ENCODE data around the gene TNMD.
A peak's percentile ranks its signal among the peaks of the same experiment; 100 is the strongest.
"Not testable (repeated sequence)": the region's sequence is repeated elsewhere in the genome, so short reads cannot be mapped to it uniquely, and the experiment has no call there.

The TNMD gene

GRCh38 chrX:100584611-100585010 is at the start of gene TNMD:
Gene TNMD, plus strand, starts transcription at chrX:100584936. Its CDS starts 83 bp downstream, at chrX:100585019.
- no peak for DNase-seq

DNA sequence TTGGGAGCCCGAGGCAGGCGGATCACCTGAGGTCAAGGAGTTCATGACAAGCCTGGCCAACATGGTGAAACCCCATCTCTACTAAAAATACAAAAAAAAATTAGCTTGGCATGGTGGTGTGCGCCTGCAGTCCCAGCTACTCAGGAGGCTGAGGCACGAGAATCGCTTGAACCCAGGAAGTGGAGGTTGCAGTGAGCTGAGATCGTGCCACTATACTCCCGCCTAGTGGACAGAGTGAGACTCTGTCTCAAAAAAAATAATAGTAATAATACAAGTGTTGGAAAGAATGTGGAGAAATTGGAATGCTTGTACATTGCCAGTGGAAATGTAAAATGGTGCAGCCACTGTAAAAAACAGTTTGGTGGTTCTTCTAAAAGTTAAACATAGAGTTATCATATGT is 19.2 kb upstream of the TNMD start:
- not testable (repeated sequence) for DNase-seq

DNA sequence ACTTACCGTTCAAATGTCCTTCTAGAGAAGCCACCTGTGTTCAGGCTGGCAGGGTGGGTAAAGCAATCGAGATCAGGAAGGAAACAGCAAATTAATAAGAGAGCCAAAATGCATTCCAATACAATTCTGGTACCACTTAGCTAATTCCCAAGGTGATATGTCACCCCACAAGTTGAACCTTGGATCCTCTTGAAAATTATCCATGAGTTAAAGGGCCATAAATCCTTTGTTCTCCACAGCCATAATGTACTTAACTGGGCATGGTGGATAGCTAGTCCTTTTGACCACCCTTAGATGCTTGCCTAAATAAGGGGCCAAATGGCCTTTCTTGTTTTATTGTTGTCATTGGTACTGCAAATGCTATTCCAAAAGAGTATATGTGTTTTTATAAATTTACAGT is 2.0 kb downstream of the TNMD start:
- no peak for DNase-seq

DNA sequence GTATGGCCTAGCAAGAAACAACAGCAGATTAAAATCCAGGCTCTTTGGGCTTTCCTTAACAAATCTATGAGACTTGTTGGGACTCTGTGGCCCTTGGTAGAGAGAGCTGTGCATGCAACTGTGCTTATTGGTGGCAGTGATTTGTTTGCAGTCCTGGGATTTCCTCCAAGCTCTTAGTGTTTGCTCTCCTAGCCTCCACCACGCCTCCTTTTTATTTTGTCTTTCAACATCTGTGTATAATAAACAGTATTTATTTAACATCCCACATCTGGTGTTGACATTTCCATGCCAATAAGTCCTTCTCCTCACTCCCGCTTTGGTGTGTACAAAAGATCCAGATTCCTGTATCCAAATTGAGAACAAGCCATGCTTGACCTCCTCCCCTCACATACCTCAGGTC is 3.1 kb downstream of the TNMD start:
- no peak for DNase-seq

GRCh38 chrX:100591256-100592051 is 6.7 kb downstream of the TNMD start:
- no peak for DNase-seq

GRCh38 chrX:100593126-100593525 is 8.4 kb downstream of the TNMD start:
- no peak for DNase-seq

GRCh38 chrX:100593581-100593980 is 8.8 kb downstream of the TNMD start:
- no peak for DNase-seq

DNA sequence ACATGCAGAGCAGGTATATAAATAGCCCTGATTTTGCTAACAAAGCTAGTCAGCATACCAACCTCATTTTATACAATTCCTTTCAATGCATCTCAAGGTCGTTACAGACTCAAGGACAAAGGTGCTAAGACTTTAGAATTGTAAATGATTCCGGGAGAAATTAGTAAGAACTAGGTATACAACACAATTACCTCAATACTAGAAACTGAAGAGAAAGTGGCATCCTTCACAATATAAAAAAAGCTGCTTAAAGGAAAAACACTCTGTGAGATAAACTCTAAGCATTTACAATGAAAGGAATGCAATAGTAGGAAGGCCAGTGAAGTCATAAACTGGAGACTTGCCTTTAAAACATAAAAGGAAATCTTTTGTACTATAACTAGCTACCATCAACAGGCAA is 11.9 kb downstream of the TNMD start:
- no peak for DNase-seq

DNA sequence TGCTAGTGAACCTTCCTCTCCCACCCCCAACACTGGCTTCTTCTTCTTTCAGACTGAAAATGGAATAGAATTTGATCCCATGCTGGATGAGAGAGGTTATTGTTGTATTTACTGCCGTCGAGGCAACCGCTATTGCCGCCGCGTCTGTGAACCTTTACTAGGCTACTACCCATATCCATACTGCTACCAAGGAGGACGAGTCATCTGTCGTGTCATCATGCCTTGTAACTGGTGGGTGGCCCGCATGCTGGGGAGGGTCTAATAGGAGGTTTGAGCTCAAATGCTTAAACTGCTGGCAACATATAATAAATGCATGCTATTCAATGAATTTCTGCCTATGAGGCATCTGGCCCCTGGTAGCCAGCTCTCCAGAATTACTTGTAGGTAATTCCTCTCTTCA is 14.7 kb downstream of the TNMD start:
- DNase-seq, result no peak

GRCh38 chrX:100600340-100600739 is 15.6 kb downstream of the TNMD start:
- DNase-seq, result no peak

DNA sequence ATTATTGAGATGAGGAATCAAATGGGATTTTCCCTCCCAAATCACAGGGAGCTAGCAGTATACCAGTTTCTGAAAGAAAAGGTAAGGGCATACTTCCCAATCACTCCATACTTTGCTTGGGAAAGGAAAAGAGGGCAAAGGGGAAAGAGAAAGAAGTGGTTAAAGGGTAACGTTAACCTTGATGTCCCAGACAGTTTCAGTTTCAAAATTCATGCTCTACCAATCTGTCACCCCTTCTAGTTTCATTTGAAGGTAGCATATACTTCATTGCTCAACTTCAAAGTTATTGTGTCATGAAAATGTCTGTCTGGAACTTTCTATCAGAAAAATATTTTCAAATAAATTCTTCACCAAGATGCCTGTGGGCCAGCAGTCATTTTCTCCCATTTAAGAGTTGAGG is 16.0 kb downstream of the TNMD start:
- no peak for DNase-seq

DNA sequence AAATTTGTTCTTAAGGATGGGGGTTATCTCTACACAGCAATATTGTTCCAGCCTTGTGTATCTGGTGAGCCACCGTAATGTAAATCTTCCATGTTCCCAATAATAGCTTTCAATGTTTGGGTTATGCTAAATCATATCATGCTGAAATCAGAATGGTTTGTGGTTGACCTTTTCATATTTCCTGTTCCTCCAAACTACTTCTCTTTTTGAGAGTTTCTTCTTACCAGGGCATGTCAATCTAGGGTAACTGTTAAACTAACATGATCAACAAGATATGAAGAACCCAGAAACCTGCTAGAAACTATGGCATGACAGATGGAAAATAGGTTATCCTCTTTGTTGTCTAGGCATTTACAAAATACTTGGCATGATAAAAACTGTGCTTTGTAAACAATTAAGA is 22.0 kb downstream of the TNMD start:
- DNase-seq, result no peak

DNA sequence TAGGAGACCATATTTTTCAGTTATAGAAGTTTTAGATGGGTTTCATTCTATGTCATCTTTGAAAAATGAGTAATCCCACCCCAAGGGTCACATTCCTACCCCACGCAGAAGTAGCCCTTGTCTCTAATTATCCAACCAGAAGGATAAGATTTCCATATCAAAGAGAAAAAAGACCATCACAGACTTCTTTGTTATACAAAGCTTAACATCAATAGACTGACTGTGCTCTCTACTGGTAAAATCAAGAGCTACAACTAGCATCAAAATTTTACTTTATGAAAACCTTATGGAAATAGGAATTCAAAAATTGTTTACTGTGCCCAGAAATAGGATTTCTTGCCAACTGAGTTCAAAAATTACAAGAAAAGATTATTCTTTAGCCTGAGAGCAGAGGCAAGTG is 24.9 kb downstream of the TNMD start:
- no peak for DNase-seq

DNA sequence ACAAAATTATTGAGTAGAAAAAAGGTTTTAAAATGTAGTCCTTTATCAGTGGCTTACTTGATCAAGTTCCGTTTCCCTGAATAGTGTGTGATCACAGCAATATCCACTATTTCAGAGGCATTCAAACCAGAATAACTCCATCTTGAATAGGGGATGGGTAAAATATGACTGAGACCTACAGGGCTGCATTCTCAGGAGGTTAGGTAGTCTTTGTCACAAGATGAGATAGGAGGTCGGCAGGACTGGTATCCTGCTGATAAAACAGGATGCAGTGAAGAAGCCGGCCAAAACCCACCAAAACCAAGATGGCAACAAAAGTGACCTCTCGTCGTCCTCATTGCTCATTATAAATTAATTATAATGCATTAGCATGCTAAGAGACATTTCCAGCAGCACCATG is 27.2 kb downstream of the TNMD start:
- DNase-seq, result no peak

DNA sequence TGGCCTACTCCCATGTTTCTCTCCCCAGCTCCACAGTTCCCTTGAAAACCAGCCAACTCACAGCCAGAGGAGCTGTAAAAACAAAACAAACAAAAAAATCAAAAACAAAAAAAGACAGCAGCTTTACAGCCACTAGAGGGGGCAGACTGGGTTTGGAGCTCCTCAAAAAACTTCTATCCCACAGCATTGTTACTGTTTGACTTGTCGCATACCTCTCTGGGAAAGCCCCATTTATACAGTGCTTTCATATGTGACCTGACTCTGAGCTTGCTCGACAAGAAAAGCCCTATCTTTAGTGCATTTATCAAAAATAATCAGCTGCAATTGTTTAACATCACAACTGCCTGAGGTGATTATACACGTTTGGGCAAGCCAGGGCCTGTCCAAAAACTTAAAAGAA is 30.3 kb downstream of the TNMD start:
- DNase-seq, result no peak

DNA sequence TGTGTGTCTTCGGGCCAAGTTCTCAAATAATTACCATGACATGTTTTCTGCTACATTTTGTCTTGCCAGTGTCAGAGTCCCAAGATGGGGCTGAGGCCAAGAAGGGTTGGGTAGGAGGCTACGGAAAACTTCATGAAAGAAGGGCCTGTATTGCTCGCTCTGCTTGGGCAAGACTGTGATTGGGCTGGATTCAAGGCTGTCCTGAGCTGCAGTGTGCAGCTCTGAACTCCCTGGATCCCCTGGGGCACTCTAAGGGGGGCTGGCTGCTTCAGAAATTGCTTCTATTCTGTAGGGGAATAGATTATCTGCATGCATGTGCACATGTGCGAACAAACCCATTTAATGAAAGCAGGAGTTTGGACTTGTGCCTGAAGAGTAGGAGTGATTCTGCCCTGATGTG is 38.3 kb downstream of the TNMD start:
- no peak for DNase-seq

GRCh38 chrX:100625985-100626491 is 41.3 kb downstream of the TNMD start:
- DNase-seq, result no peak

GRCh38 chrX:100635040-100635439 is 50.3 kb downstream of the TNMD start:
- no peak for DNase-seq

DNA sequence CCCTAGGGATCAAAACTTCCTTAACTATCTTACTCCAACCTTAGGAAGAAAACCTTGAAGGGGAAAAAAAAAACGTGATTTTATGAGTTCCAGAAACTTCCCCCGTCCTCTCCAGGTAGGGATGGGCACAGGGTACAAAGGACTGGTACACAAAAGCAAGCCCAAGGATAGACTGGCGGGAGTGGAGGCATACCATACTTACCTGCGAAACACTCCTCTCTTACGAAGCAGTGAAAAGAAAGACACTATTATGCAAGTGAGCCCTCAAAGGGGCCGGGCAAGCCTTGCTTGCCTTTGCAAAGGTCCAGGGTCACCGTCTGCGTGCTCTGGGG is 51.2 kb downstream of the TNMD start:
- DNase-seq, result peak; percentile 5

- peak; percentile 82 for DNase-seq
Observed at GRCh38 chrX:100636321-100636991, 51.7 kb downstream of the TNMD start, which contains the start of gene TSPAN6. Gene TSPAN6, minus strand, starts transcription at chrX:100636806. Its CDS starts 112 bp downstream, at chrX:100636694.

DNA sequence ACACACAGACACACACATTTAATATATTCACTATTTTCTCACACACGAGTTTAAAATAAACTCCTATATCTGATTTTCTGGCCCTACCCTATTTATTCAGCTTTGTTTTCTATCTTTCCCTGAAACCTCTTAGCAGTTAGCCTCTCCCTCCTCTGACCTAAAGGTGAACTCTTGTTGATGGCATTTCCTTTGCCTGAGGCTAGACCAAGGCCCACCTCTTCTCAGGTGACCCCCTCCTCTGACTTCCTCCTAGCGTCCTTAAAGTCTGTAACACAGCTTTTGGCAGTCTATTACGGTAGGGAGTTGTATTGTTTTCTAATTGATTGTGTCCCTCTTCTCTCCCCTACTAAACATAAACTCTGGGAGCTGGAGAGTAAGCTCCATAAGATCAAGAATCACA is 57.6 kb downstream of the TNMD start:
- no peak for DNase-seq

- DNase-seq, result no peak
Observed at GRCh38 chrX:100643212-100643611, 58.5 kb downstream of the TNMD start.

- DNase-seq, result no peak
Observed at GRCh38 chrX:100643956-100644860, 59.5 kb downstream of the TNMD start, which contains the start of gene SRPX2. Gene SRPX2, plus strand, starts transcription at chrX:100644199. Its CDS starts 2,124 bp downstream, at chrX:100646323.
